Esophagus squamous epithelium (tissue), 5 donors: ENCODE results near the gene AMZ1. TPM values are rescaled to one million over a fixed set of nuclear protein-coding genes. Genes with fewer than 3 reads are reported as not detected.

Experiments
- DNase-seq: peaks from one replicate; lab custom pipeline; 2025; lab: John Stamatoyannopoulos, UW
- H3K27ac ChIP-seq, 4 donors: fragments of 200-600 bp; sonication (generic); one replicate each; pipeline ENCODE4 v1.5.1; 2016 to 2019; ENCODE audit warnings: mild to moderate bottlenecking in 1 of 4
- H3K27me3 ChIP-seq, 4 donors: fragments of 200-600 bp; sonication (generic); 1 replicate in 3 of 4; 2 replicates in 1 of 4; pipeline versions ENCODE4 v1.5.1 to v1.6.0; 2017 to 2021; ENCODE audit warnings: antibody characterized with exemption in 1 of 4
- H3K36me3 ChIP-seq, 3 donors: fragments of 200-600 bp; sonication (generic); one replicate each; pipeline ENCODE4 v1.5.1; 2016 to 2019
- H3K4me1 ChIP-seq, 3 donors: fragments of 200-600 bp; sonication (generic); one replicate each; pipeline ENCODE4 v1.5.1; 2017 to 2019
- H3K4me3 ChIP-seq, 4 donors: fragments of 200-600 bp; sonication (generic); 1 replicate in 3 of 4; 2 replicates in 1 of 4; pipeline ENCODE4 v1.5.1; 2016 to 2019; ENCODE audit warnings: mild to moderate bottlenecking in 2 of 4, moderate library complexity in 1 of 4
- H3K9me3 ChIP-seq, 3 donors: fragments of 200-600 bp; sonication (generic); one replicate each; pipeline ENCODE4 v1.5.1; 2016 to 2019
- POLR2A ChIP-seq, 4 donors: fragments of 450-650 bp; IDR thresholded peaks; one replicate each; pipeline ENCODE4 v1.6.1; 2017; ENCODE audit warnings: antibody characterized with exemption in 4 of 4, mild to moderate bottlenecking in 4 of 4, moderate library complexity in 3 of 4
- WGBS, 2 donors: methylation state at CpG; one replicate each; pipeline ENCODE4 v1.1.5; 2018; 5-methylcytosine and 5-hydroxymethylcytosine counted together
- intact Hi-C: fragments of 100-400 bp; cut with DNase I; formaldehyde crosslinking; loops from one replicate; pipeline ENCODE4 v1.15.0; 2022
- total RNA-seq, 4 donors: library from RNA; depleted of rRNA; stranded (reverse); fragments of >200 nt; gene quantifications; one replicate each; pipeline ENCODE4 v1.1.0, GENCODE V29; 2016
- TF ChIP-seq, protein P1 (sequence below), 6 experiments: fragments of 450-650 bp in 4 of 6; fragments of 200-600 bp in 2 of 6; sonication (generic) in 2 of 6; IDR thresholded peaks; one replicate each; pipeline ENCODE4 v1.5.1; 2016 to 2019; ENCODE audit warnings: antibody characterized with exemption in 6 of 6, mild to moderate bottlenecking in 4 of 6, moderate library complexity in 4 of 6
- donor health status: DM: yes; HTN: yes; CAD: no.

AMZ1 gene
- total RNA-seq, 4 donors from 2014 or later = 0.12 to 0.19 TPM; not detected in 2

DNA sequence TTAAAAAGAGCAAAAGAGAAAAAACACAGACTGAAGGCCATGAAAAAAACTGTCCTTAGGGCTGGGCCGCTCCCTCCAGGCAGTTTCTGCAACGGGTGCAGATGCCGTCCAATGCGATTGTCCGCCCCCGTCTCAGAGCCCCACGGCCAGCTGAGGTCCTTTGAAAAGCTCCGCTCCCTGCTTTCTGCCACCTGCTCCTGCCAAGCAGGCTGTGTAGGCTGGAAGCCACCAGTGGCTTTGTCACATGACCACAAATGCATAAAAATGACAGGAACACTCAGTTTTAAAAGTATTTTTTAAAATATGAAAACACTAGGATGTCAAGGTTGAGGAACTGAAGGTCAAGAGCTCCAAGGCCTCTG, 71.7 kb downstream of the AMZ1 start:
- peaks cover 23 to 73% (median 59%) of the 10 kb centered on the region in 3 donors for H3K4me1 ChIP-seq
- H3K9me3 ChIP-seq = no peaks in the 10 kb centered on the region
- H3K36me3 ChIP-seq = no peaks in the 10 kb centered on the region
- TF ChIP-seq POLR2A (IDR thresholded peaks at IDR 0.05) = no peak
- TF ChIP-seq, protein P1, sequence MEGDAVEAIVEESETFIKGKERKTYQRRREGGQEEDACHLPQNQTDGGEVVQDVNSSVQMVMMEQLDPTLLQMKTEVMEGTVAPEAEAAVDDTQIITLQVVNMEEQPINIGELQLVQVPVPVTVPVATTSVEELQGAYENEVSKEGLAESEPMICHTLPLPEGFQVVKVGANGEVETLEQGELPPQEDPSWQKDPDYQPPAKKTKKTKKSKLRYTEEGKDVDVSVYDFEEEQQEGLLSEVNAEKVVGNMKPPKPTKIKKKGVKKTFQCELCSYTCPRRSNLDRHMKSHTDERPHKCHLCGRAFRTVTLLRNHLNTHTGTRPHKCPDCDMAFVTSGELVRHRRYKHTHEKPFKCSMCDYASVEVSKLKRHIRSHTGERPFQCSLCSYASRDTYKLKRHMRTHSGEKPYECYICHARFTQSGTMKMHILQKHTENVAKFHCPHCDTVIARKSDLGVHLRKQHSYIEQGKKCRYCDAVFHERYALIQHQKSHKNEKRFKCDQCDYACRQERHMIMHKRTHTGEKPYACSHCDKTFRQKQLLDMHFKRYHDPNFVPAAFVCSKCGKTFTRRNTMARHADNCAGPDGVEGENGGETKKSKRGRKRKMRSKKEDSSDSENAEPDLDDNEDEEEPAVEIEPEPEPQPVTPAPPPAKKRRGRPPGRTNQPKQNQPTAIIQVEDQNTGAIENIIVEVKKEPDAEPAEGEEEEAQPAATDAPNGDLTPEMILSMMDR (IDR thresholded peaks at IDR 0.05) = no peak
- intact Hi-C loops = no loop called here
- H3K27ac ChIP-seq = peak overlapping the region; percentile 0 to 88 (median 84)
- H3K27me3 ChIP-seq = no peaks in the 10 kb centered on the region
- 23 to 53% methylated on average over 8 of the region's 8 CpGs for WGBS, 2 donors
- H3K4me3 ChIP-seq = no peak overlapping the region
- no peak for DNase-seq

DNA sequence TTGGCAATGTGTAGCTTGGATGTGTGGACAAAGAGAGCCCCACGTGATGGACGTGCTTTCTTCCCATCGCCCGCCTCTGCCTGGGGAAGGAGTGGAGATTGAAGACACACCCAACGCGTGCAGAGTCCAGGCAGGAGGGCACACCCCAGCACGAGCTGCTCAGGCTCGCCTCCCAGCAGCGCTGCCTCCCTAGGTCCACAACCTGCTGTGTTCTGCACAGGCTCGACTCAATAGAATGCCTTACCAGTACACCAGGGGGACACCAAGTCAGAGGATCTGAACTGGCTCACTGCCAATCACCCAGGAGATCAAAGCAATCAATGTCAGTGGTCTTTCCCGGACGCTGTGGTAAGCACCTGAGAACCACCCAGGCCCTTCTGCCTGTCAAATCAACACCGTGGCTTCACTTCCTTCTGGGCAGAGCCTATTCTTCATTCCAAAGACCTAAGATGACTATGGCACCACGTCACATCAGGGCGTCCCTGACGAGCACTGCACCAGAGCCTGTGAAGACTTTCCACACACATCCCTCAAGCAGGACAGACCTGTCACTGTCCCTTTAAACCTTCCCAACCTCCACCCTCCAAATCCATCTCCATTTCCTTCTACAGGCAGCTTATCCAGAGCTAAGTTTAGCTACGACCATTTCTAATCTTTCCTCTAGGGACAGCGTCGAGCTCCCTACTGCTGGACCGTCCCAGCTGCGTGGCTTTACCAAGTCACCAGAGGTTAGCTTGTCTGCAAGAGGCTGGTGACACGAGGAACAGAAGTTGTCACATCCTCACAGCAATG, 72.3 kb downstream of the AMZ1 start:
- no peaks in the 10 kb centered on the region for H3K36me3 ChIP-seq
- intact Hi-C loops = no loop called here
- no peaks in the 10 kb centered on the region for H3K27me3 ChIP-seq
- TF ChIP-seq, protein P1 (IDR thresholded peaks at IDR 0.05) = peak in 2 of 6 experiments; percentile 20 to 32
- peak in 1 of 4 donors; percentile 4 for TF ChIP-seq POLR2A (IDR thresholded peaks at IDR 0.05)
- H3K9me3 ChIP-seq = no peaks in the 10 kb centered on the region
- DNase-seq = no peak
- H3K27ac ChIP-seq = peak overlapping the region; percentile 0 to 88 (median 84)
- H3K4me3 ChIP-seq = peak overlapping the region in 1 of 4 donors; percentile 12
- 26 to 50% methylated on average over 14 to 16 of the region's 22 CpGs for WGBS, 2 donors
- H3K4me1 ChIP-seq = peaks cover 23 to 73% (median 59%) of the 10 kb centered on the region in 3 donors

DNA sequence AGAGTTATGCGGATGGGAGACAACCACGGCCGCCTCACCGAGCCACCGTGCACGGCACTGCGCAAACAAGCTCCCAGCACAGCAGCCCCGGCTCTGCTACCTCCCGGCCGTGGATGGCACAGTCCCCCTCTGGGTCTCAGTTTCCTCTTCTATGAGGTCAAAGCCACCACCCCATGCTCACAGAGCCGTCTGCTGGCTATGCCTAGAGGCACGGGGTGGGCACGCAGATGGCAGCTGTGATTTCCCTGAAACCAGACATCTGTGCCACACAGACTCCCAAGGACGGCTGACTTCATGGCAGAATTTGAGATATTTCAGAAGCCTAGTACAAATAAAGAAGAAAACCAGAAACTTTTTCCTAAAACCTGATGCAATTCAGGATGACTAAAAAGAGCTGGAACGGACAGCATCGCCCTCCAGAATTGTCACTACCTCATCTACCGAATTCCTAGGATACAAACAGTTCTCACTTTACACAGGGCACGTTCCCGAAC, 73.2 kb downstream of the AMZ1 start:
- no peak overlapping the region for H3K4me3 ChIP-seq
- H3K36me3 ChIP-seq = no peaks in the 10 kb centered on the region
- no peaks in the 10 kb centered on the region for H3K27me3 ChIP-seq
- H3K9me3 ChIP-seq = no peaks in the 10 kb centered on the region
- H3K27ac ChIP-seq = peak overlapping the region in 3 of 4 donors; percentile 83 to 88 (median 86)
- DNase-seq = no peak
- TF ChIP-seq, protein P1 (IDR thresholded peaks at IDR 0.05) = no peak
- intact Hi-C loops = no loop called here
- 93 to 97% methylated on average over 6 to 19 of the region's 19 CpGs for WGBS, 2 donors
- H3K4me1 ChIP-seq = peaks cover 23 to 73% (median 59%) of the 10 kb centered on the region in 3 donors

DNA sequence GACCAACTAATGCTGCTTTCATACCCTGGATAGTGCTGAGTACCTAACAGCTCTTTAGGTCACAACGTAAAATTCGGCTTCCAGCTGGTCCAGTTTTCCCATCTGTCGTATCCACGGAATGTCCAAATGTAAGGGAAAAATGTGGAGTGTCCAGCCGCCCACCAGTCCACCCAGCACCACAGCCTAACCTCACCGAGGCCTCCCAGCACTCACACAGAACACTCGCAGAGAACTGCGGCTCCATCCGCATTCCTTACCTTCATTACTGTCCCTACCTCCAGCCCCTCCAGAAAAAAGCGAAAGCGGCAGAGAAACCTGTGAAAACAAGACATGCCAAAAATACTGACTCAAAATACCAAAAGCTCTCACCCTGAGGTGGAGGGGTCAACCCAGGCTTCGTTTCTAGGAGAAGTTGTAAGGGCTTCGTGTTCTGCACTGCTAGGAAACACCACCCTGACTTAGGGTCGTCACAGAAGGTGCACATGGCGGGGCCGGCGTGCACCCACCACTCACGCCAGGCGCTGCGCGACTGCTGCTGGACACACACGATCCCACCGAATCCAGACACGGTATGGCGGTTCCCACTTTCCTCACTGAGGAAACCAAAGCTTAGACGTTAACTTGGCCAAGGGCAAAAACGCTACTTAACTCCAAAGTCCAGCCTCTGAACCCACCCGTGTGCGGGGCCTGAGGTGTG, 73.9 kb downstream of the AMZ1 start:
- H3K9me3 ChIP-seq = no peaks in the 10 kb centered on the region
- intact Hi-C loops = no loop called here
- no peak overlapping the region for H3K4me3 ChIP-seq
- no peaks in the 10 kb centered on the region for H3K36me3 ChIP-seq
- no peak for DNase-seq
- H3K27me3 ChIP-seq = no peaks in the 10 kb centered on the region
- TF ChIP-seq POLR2A (IDR thresholded peaks at IDR 0.05) = no peak
- TF ChIP-seq, protein P1 (IDR thresholded peaks at IDR 0.05) = no peak
- peak overlapping the region; percentile 71 to 92 (median 85) for H3K27ac ChIP-seq
- 93 to 95% methylated on average over 19 of the region's 29 CpGs for WGBS, 2 donors
- H3K4me1 ChIP-seq = peaks cover 23 to 68% (median 56%) of the 10 kb centered on the region in 3 donors

DNA sequence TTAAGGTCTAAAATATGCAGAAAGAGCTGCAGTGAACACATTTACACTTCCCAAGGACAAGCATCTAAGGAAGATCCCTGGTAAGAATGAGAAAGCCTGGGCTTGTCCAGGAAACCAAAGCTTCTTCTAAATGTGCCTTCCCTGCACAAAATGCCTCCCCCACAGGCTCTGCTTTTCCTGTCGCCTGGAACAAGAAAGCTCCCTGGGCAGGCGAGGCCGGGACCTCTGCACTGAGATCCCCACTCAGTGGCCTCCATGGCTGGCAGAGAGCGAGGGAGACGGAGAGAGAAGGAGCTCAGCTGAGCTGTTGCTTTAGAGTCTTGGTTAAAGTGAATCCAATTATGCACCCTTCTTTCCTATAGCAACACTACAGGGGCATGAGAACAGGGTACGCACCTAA, 75.6 kb downstream of the AMZ1 start:
- H3K27me3 ChIP-seq = no peaks in the 10 kb centered on the region
- intact Hi-C loops = no loop called here
- WGBS, 2 donors = 66 to 75% methylated on average over 4 to 6 of the region's 6 CpGs
- DNase-seq = no peak
- peak overlapping the region; percentile 71 to 92 (median 85) for H3K27ac ChIP-seq
- TF ChIP-seq, protein P1 (IDR thresholded peaks at IDR 0.05) = no peak
- no peak for TF ChIP-seq POLR2A (IDR thresholded peaks at IDR 0.05)
- no peaks in the 10 kb centered on the region for H3K36me3 ChIP-seq
- no peaks in the 10 kb centered on the region for H3K9me3 ChIP-seq
- H3K4me1 ChIP-seq = peaks cover 8 to 52% (median 42%) of the 10 kb centered on the region in 3 donors
- H3K4me3 ChIP-seq = peak overlapping the region in 1 of 4 donors; percentile 38
